K562 (cell line): ENCODE data around the gene CEP89. TPM values are rescaled to one million over a fixed set of nuclear protein-coding genes. Genes with fewer than 3 reads are reported as not detected.
A peak's percentile ranks its signal among the peaks of the same experiment; 100 is the strongest.

Experiments used
- CREB1 ChIP-seq, 2 experiments: sonication (generic) in 1 of 2; formaldehyde crosslinking in 1 of 2; IDR thresholded peaks; 2 replicates each; pipeline versions ENCODE4 v1.6.1 to v1.8.0; 2012 to 2022; ENCODE audit warnings: inconsistent platforms in 1 of 2, mild to moderate bottlenecking in 1 of 2, missing genetic modification reagents in 1 of 2, moderate library complexity in 1 of 2
- GTF2E2 ChIP-seq: fragments of 200-800 bp; sonication (Bioruptor generic); IDR thresholded peaks from 2 replicates; pipeline ENCODE4 v1.6.1; 2016; ENCODE audit warnings: missing genetic modification characterization, missing compliant biosample characterization
- HDAC8 ChIP-seq: fragments of 450-650 bp; IDR thresholded peaks from 2 replicates; pipeline ENCODE4 v1.6.1; 2016; ENCODE audit warnings: mild to moderate bottlenecking, missing genetic modification characterization, moderate library complexity, missing compliant biosample characterization
- HNRNPL ChIP-seq: fragments of 200-400 bp; formaldehyde crosslinking; IDR thresholded peaks from 2 replicates; pipeline ENCODE4 v1.6.1; 2017; ENCODE audit warnings: low read depth, mild to moderate bottlenecking, low read length
- KAT2B ChIP-seq: IDR thresholded peaks from one replicate; pipeline ENCODE4 v1.6.1; 2012; ENCODE audit warnings: low read depth, mild to moderate bottlenecking, control low read depth, inconsistent platforms, low read length, moderate library complexity
- MAFG ChIP-seq: fragments of 450-650 bp; conservative IDR thresholded peaks from 2 replicates; pipeline ENCODE4 v1.6.1; 2016; ENCODE audit warnings: missing genetic modification characterization, missing compliant biosample characterization
- MTA3 ChIP-seq: fragments of 450-650 bp; formaldehyde crosslinking; IDR thresholded peaks from 2 replicates; pipeline ENCODE4 v1.6.1; 2017; ENCODE audit warnings: mild to moderate bottlenecking, borderline replicate concordance
- NR1H2 ChIP-seq: sonication (generic); formaldehyde crosslinking; IDR thresholded peaks from 2 replicates; pipeline ENCODE4 v1.4.0; 2020; ENCODE audit warnings: mild to moderate bottlenecking, missing genetic modification reagents
- PHF20 ChIP-seq: fragments of 450-650 bp; IDR thresholded peaks from 2 replicates; pipeline ENCODE4 v1.6.1; 2018; ENCODE audit not compliant: partially characterized antibody
- POLR2AphosphoS2 ChIP-seq: IDR thresholded peaks from 2 replicates; pipeline ENCODE4 v1.6.1; 2012; ENCODE audit warnings: low read length, improper control_type of control experiment
- PRMT5 ChIP-seq: sonication (generic); formaldehyde crosslinking; IDR thresholded peaks from 2 replicates; pipeline ENCODE4 v1.5.0; 2020; ENCODE audit warnings: missing genetic modification reagents
- SMARCC2 ChIP-seq: fragments of 450-650 bp; IDR thresholded peaks from 2 replicates; pipeline ENCODE4 v1.6.1; 2017; ENCODE audit warnings: antibody characterized with exemption, moderate library complexity, mild to moderate bottlenecking, low read depth
- SPI1 ChIP-seq: IDR thresholded peaks from 2 replicates; pipeline ENCODE4 v1.6.1; 2011; ENCODE audit warnings: low read depth, low read length, control low read depth, borderline replicate concordance
- ZFP36 ChIP-seq: fragments of 150-350 bp; IDR thresholded peaks from 2 replicates; pipeline ENCODE4 v1.6.1; 2018; ENCODE audit warnings: low read length, low read depth; ENCODE audit not compliant: partially characterized antibody
- ZNF444 ChIP-seq: fragments of 250-450 bp; sonication (Bioruptor Pico); IDR thresholded peaks from 2 replicates; pipeline ENCODE4 v1.4.0; 2020; ENCODE audit warnings: mild to moderate bottlenecking, moderate library complexity
- ZNF584 ChIP-seq: fragments of 200-800 bp; sonication (Bioruptor generic); IDR thresholded peaks from 2 replicates; pipeline ENCODE4 v1.6.1; 2016; ENCODE audit warnings: low read depth, mild to moderate bottlenecking, missing genetic modification characterization, missing compliant biosample characterization
- ZNF76 ChIP-seq: fragments of 250-450 bp; sonication (Bioruptor Pico); IDR thresholded peaks from 2 replicates; pipeline ENCODE4 v1.4.0; 2020; ENCODE audit warnings: mild to moderate bottlenecking, moderate library complexity, borderline replicate concordance
- ZNF77 ChIP-seq: fragments of 250-450 bp; sonication (Bioruptor Pico); IDR thresholded peaks from 2 replicates; pipeline ENCODE4 v1.5.0; 2020
- polyA plus RNA-seq, 8 experiments: library from polyadenylated mRNA; depleted of rRNA in 4 of 8; stranded (reverse) in 5 of 8; unstranded in 3 of 8; fragments of >200 nt; fragmentation: Nextera tagmentation in 2 of 8; fragmentation: Illumina TruSeq in 1 of 8; extraction: Ambion mirVana in 2 of 8; extraction: Trizol in 1 of 8; gene quantifications; 2 replicates each; pipeline versions ENCODE4 v1.2.1 to v1.2.3, GENCODE V29; 2011 to 2014; ENCODE audit warnings: inconsistent platforms in 1 of 8, missing spikeins in 1 of 8
- total RNA-seq, 7 experiments: library from RNA; depleted of rRNA in 6 of 7; stranded (reverse); fragments of >200 nt in 6 of 7; fragmentation: Illumina TruSeq in 2 of 7; extraction: Trizol in 2 of 7; gene quantifications; 2 replicates each; pipeline versions ENCODE4 v1.2.1 to v1.2.3, GENCODE V29; 2011 to 2021; ENCODE audit warnings: low replicate concordance in 1 of 7
- TF ChIP-seq, protein P1 (sequence below): fragments of 450-650 bp; conservative IDR thresholded peaks from 2 replicates; pipeline ENCODE4 v1.6.1; 2016; ENCODE audit warnings: missing genetic modification characterization, low read depth, mild to moderate bottlenecking, missing compliant biosample characterization, moderate library complexity
- TF ChIP-seq, protein P2 (sequence below), 2 experiments: fragments of 450-650 bp in 1 of 2; sonication (generic) in 1 of 2; formaldehyde crosslinking; conservative IDR thresholded peaks; 2 replicates each; pipeline versions ENCODE4 v1.4.0 to v1.8.1; 2020 to 2022; ENCODE audit warnings: mild to moderate bottlenecking in 1 of 2, missing genetic modification reagents in 1 of 2
- TF ChIP-seq, protein P3 (sequence below): fragments of 450-650 bp; IDR thresholded peaks from 2 replicates; pipeline ENCODE4 v1.6.1; 2016; ENCODE audit warnings: borderline replicate concordance
- TF ChIP-seq, protein P4 (sequence below): fragments of 250-450 bp; sonication (Bioruptor Pico); IDR thresholded peaks from 2 replicates; pipeline ENCODE4 v1.9.0; 2021; ENCODE audit warnings: mild to moderate bottlenecking
- TF ChIP-seq, protein P5 (sequence below): fragments of 450-650 bp; IDR thresholded peaks from 2 replicates; pipeline ENCODE4 v1.6.1; 2018; ENCODE audit warnings: mild to moderate bottlenecking, low read depth; ENCODE audit not compliant: partially characterized antibody

The CEP89 gene
- total and polyA plus RNA-seq, 9 of the 15 experiments (the other 6 are each of a cell fraction or from before 2014, with no cell fraction given), result 5.5 to 15.0 (median 7.2) TPM

DNA sequence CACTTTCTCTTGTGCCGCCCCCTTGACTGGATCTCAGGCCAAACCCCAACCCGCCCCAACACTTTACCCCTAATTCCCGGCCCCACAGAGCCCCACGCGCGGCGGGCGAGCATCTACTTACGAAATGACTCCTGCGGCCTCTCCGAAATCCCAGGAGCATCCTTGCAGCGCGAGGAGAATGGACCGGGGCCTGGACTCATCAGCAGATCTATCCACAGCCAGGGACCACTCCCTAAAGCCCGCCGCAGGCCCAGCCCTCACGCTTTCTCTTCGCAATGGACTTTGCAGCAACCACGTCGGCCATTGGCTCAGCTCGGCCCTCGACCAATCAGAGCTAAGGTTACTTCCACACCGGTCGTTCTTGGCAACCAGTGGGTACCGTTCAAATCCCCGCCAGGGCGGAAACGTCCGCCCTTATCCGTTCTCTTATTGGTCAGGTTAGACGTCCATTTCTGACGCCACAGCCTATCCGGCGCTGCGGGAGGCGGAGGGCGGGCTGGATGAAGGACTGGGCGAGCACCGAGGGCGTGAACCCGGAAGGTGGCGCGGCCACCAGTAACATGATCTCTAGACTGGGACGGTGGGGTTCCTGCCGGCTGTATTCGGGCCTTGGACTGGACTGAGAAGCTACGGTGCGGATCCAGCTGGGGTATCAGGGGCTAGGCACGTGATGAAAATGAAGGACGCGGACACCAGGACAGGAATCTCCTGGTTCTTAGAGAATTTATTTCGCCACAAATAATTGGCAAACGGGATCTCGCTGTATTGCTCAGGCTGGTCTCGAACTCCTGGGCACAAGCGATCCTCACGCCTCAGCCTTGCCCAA is at the start of gene CEP89, which contains the start of gene FAAP24 (continued):
- TF ChIP-seq, protein P1, sequence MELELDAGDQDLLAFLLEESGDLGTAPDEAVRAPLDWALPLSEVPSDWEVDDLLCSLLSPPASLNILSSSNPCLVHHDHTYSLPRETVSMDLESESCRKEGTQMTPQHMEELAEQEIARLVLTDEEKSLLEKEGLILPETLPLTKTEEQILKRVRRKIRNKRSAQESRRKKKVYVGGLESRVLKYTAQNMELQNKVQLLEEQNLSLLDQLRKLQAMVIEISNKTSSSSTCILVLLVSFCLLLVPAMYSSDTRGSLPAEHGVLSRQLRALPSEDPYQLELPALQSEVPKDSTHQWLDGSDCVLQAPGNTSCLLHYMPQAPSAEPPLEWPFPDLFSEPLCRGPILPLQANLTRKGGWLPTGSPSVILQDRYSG, result no peak
- TF ChIP-seq ZNF584 (no peak), HNRNPL (no peak), GTF2E2 (peak; percentile 36; the same call in 1 of the 2 replicates), SPI1 (no peak), KAT2B (no peak), ZNF76 (CRISPR knock-in tag) (no peak), ZNF444 (no peak), NR1H2 (CRISPR knock-in tag) (no peak), CREB1 (IDR thresholded peaks at IDR 0.05) (peak; percentile 64), CREB1 (CRISPR knock-in tag; IDR thresholded peaks at IDR 0.05) (peak; percentile 87), MTA3 (peak; percentile 72; the same call in 1 of the 2 replicates), PHF20 (peak; percentile 86), HDAC8 (tag) (no peak), PRMT5 (CRISPR knock-in tag) (no peak), ZNF77 (no peak), MAFG (tag) (no peak), POLR2AphosphoS2 (no peak), SMARCC2 (no peak), ZFP36 (no peak)
- TF ChIP-seq, protein P2, sequence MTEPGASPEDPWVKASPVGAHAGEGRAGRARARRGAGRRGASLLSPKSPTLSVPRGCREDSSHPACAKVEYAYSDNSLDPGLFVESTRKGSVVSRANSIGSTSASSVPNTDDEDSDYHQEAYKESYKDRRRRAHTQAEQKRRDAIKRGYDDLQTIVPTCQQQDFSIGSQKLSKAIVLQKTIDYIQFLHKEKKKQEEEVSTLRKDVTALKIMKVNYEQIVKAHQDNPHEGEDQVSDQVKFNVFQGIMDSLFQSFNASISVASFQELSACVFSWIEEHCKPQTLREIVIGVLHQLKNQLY (CRISPR knock-in tag; conservative IDR thresholded peaks at IDR 0.05), result no peak
- TF ChIP-seq, protein P3, sequence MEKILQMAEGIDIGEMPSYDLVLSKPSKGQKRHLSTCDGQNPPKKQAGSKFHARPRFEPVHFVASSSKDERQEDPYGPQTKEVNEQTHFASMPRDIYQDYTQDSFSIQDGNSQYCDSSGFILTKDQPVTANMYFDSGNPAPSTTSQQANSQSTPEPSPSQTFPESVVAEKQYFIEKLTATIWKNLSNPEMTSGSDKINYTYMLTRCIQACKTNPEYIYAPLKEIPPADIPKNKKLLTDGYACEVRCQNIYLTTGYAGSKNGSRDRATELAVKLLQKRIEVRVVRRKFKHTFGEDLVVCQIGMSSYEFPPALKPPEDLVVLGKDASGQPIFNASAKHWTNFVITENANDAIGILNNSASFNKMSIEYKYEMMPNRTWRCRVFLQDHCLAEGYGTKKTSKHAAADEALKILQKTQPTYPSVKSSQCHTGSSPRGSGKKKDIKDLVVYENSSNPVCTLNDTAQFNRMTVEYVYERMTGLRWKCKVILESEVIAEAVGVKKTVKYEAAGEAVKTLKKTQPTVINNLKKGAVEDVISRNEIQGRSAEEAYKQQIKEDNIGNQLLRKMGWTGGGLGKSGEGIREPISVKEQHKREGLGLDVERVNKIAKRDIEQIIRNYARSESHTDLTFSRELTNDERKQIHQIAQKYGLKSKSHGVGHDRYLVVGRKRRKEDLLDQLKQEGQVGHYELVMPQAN, result peak; percentile 94
- TF ChIP-seq, protein P4, sequence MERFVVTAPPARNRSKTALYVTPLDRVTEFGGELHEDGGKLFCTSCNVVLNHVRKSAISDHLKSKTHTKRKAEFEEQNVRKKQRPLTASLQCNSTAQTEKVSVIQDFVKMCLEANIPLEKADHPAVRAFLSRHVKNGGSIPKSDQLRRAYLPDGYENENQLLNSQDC (CRISPR knock-in tag), result no peak
- TF ChIP-seq, protein P5, sequence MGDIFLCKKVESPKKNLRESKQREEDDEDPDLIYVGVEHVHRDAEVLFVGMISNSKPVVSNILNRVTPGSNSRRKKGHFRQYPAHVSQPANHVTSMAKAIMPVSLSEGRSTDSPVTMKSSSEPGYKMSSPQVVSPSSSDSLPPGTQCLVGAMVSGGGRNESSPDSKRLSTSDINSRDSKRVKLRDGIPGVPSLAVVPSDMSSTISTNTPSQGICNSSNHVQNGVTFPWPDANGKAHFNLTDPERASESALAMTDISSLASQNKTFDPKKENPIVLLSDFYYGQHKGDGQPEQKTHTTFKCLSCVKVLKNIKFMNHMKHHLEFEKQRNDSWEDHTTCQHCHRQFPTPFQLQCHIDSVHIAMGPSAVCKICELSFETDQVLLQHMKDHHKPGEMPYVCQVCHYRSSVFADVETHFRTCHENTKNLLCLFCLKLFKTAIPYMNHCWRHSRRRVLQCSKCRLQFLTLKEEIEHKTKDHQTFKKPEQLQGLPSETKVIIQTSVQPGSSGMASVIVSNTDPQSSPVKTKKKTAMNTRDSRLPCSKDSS, result no peak
